ENCODE results near the gene HYAL4.

The HYAL4 gene, protein sequence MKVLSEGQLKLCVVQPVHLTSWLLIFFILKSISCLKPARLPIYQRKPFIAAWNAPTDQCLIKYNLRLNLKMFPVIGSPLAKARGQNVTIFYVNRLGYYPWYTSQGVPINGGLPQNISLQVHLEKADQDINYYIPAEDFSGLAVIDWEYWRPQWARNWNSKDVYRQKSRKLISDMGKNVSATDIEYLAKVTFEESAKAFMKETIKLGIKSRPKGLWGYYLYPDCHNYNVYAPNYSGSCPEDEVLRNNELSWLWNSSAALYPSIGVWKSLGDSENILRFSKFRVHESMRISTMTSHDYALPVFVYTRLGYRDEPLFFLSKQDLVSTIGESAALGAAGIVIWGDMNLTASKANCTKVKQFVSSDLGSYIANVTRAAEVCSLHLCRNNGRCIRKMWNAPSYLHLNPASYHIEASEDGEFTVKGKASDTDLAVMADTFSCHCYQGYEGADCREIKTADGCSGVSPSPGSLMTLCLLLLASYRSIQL

DNA sequence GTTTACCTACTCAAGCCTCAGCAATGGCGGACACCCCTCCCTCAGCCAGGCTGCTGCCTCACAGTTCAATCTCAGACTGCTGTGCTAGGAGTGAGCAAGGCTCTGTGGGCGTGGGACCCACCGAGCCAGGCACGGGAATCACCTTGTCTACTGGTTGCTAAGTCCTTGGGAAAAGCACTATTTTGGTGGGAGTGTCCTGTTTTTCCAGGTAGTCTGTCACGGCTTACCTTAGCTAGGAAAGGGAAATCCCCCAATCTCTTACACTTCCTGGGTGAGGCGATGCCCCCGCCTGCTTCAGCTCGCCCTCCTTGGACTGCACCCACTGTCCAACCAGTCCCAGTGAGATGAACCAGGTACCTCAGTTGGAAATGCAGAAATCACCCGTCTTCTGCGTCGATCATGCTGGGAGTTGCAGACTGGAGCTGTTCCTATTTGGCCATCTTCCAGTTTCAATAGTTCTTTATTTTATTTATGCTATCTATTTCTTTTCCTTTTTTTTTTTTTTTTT lies at the start of gene HYAL4:
Gene HYAL4 (plus strand): TSS at position 458 of the 508 bp plus-strand sequence. CDS start 23,105 bp downstream, outside the sequence.
- H3K27ac ChIP-seq, result peak within 1 kb of the TSS; percentile 34
- DNase-seq (ENCODE audit: low spot score), result no peak
- ChIA-PET CTCF (no interaction called here), POLR2A (ENCODE audit: low non-redundant PET) (no interaction called here)
- TF ChIP-seq, protein P1, sequence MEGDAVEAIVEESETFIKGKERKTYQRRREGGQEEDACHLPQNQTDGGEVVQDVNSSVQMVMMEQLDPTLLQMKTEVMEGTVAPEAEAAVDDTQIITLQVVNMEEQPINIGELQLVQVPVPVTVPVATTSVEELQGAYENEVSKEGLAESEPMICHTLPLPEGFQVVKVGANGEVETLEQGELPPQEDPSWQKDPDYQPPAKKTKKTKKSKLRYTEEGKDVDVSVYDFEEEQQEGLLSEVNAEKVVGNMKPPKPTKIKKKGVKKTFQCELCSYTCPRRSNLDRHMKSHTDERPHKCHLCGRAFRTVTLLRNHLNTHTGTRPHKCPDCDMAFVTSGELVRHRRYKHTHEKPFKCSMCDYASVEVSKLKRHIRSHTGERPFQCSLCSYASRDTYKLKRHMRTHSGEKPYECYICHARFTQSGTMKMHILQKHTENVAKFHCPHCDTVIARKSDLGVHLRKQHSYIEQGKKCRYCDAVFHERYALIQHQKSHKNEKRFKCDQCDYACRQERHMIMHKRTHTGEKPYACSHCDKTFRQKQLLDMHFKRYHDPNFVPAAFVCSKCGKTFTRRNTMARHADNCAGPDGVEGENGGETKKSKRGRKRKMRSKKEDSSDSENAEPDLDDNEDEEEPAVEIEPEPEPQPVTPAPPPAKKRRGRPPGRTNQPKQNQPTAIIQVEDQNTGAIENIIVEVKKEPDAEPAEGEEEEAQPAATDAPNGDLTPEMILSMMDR (conservative IDR thresholded peaks at IDR 0.05; ENCODE audit: low read depth), result no peak

DNA sequence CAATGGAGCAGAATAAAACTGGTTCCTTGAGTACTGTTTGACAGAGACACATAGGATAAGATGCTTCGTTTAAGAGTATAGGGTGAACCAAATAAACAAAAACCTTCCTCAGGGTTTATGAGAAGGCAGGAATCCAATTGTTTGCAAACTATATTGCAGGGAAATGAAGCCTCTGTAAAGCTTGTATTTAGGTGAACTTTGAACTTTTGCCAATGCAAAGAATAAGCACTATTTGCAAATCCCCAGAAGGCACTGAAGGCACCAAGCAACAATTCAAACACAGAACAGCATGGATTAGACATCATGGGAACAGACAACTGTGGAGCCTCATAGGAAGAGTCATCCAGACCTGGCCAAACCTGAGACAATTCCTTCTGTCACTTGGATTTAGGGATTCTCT lies 49.1 kb upstream of the HYAL4 start:
- TF ChIP-seq, protein P1 (conservative IDR thresholded peaks at IDR 0.05; ENCODE audit: low read depth), result no peak
- H3K27ac ChIP-seq, result no peak overlapping the region
- ChIA-PET CTCF (no interaction called here), POLR2A (ENCODE audit: low non-redundant PET) (no interaction called here)
- no peak for DNase-seq (ENCODE audit: low spot score)

DNA sequence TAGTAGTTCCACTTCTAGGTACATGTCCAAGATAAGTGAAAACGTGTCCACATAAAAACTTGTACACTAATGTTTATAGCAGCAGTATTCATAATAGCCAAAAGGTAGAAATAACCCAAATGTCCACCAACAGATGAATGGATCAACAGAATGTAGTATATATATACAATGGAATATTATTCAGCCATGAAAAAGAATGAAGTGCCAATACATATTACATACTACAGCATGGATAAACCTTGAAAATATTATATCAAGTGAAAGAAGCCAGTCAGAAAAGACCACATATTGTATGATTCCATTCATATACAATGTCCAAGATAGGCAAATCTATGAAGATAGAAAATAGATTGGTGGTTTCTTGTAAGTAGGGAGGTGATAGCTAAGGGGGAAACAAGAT lies 48.4 kb upstream of the HYAL4 start:
- ChIA-PET CTCF (interaction anchor here (0.6 to 2.7 kb wide), 3 partner anchors 61 to 114 kb away, joined by 4 to 30 read pairs (median 4); no protein-coding TSS in a partner anchor), POLR2A (ENCODE audit: low non-redundant PET) (no interaction called here)
- TF ChIP-seq, protein P1 (conservative IDR thresholded peaks at IDR 0.05; ENCODE audit: low read depth), result no peak
- DNase-seq (ENCODE audit: low spot score), result no peak
- no peak overlapping the region for H3K27ac ChIP-seq

DNA sequence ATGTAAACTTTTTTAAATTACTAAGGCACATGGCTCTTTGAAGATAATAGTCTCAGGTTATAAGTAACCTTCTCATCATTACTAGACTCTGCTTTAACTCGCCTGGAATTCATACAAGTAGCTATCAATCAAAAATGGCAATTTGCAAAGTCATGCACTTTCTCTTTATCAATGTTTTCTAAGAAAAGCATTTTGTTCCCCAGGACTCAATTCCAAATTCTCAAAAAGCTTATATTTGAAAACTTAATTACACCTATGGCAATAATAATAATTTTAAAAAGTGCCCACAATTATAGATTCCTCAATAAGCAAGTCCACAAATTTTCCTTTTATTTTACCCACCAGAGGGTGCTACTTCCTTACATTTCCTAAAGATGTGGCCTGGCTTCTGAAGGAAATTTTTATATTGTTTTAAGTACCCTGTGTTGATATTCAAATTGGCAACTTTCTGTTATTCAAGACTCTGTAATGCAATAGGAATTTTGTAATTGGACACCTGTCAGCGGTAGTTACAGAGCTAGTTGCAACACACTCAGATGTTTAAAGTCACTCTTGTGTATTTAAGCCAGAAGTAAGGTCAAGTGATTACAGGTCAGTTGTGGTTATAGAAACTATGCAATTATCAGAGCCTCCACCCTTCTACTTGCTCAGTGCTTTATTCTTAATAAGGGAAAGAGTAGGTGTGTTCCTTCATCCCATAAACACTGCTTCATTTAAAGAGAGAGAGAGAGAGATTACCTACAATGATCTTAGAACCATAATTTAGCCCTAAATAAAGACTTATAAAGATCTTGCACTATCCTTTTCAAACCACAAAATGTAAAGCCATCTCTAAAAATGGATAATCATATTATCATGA lies 47.1 kb upstream of the HYAL4 start:
- POLR2A ChIA-PET (ENCODE audit: low non-redundant PET), result no interaction called here
- TF ChIP-seq, protein P1 (conservative IDR thresholded peaks at IDR 0.05; ENCODE audit: low read depth), result peak; percentile 73
- no peak overlapping the region for H3K27ac ChIP-seq
- CTCF ChIA-PET, result interaction anchor here (0.6 to 2.7 kb wide), 19 partner anchors 27 to 292 kb away, joined by 3 to 30 read pairs (median 4); partner anchors contain the start of gene WASL
- peak; percentile 75 for DNase-seq (ENCODE audit: low spot score)

DNA sequence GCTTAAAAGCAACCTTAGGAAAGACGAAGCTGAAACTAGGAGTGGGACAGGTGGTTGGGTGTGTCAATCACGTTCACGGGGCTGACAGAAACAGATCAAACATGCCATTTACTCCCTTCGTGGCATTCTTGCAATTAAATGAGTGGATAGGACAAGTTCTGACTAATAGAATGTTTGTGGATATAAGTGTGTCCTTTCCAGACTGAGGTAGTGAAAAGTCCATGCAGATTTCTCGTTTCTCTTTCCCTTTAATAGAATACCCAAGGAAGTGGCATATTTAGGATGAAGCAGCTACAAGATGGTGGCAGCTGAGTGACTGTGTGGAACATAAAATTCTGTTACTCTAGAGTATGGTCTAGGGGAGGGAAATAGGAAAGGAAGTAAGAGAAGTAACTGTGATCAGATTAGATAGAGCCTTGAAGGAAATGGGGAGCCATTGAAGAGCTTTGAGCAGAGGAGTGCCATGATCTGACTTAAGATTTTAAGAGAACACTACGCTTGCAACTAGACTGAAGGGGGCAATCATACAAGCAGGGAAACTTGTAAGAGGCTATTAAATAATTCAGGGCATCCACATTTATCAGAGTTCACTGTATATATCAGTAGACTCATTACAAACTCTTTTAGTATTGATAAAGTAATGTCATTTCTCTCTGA lies 46.3 kb upstream of the HYAL4 start:
- no peak overlapping the region for H3K27ac ChIP-seq
- ChIA-PET POLR2A (ENCODE audit: low non-redundant PET) (no interaction called here), CTCF (interaction anchor here (0.6 to 2.7 kb wide), 12 partner anchors 26 to 162 kb away, joined by 3 to 30 read pairs (median 4); partner anchors contain the start of gene WASL)
- DNase-seq (ENCODE audit: low spot score), result peak; percentile 18
- TF ChIP-seq, protein P1 (conservative IDR thresholded peaks at IDR 0.05; ENCODE audit: low read depth), result no peak

Data from RWPE1 (cell line).